CD4-positive, alpha-beta T cell (primary cell): ENCODE results near the gene RHOV. TPM values are rescaled to one million over a fixed set of nuclear protein-coding genes. Genes with fewer than 3 reads are reported as not detected.

Experiments used
- ATAC-seq: fragments of 200-7000 bp; cut with Tn5 transposase; one replicate; pipeline ENCODE4 v1.10.0; 2022; ENCODE audit warnings: mild to moderate bottlenecking; ENCODE audit not compliant: poor library complexity
- CTCF ChIA-PET: fragments of 350-600 bp; sonication (Branson Sonifier 250); formaldehyde crosslinking; loops from one replicate; lab custom pipeline; 2021; ENCODE audit warnings: antibody characterized with exemption, inconsistent platforms; lab: Charles Lee
- POLR2A ChIA-PET: fragments of 350-600 bp; sonication (Branson Sonifier 250); formaldehyde crosslinking; loops from one replicate; lab custom pipeline; 2021; ENCODE audit warnings: antibody characterized with exemption, inconsistent platforms; lab: Charles Lee
- DNase-seq, 14 experiments: peaks; one replicate each; pipeline ENCODE4 v3.0.0-alpha.2; 2013 to 2020; ENCODE audit warnings: mixed read lengths in 2 of 14
- H3K27ac ChIP-seq, 2 donors: one replicate each; pipeline versions ENCODE4 v1.5.1 to v1.7.0; 2013; ENCODE audit warnings: low read length in 2 of 2, low read depth in 1 of 2, mild to moderate bottlenecking in 1 of 2
- H3K27me3 ChIP-seq, 2 experiments: 1 replicate in 1 of 2; 2 replicates in 1 of 2; pipeline versions ENCODE4 v1.6.1 to v1.7.0; 2013; ENCODE audit warnings: low read length in 2 of 2, control low read depth in 1 of 2, mild to moderate bottlenecking in 1 of 2, moderate library complexity in 1 of 2; ENCODE audit not compliant: insufficient read depth in 2 of 2, control insufficient read depth in 1 of 2
- H3K36me3 ChIP-seq: one replicate; pipeline ENCODE4 v1.6.1; 2013; ENCODE audit warnings: low read length, control low read depth; ENCODE audit not compliant: insufficient read depth
- H3K4me1 ChIP-seq: one replicate; pipeline ENCODE4 v1.6.1; 2013; ENCODE audit warnings: low read length, control low read depth; ENCODE audit not compliant: insufficient read depth
- H3K4me3 ChIP-seq: one replicate; pipeline ENCODE4 v1.5.1; 2013; ENCODE audit warnings: mild to moderate bottlenecking, low read length, moderate library complexity
- H3K9me3 ChIP-seq, 2 experiments: 1 replicate in 1 of 2; 2 replicates in 1 of 2; pipeline versions ENCODE4 v1.6.1 to v1.7.0; 2013; ENCODE audit warnings: low read length in 2 of 2, mild to moderate bottlenecking in 2 of 2, control low read depth in 1 of 2, moderate library complexity in 1 of 2; ENCODE audit not compliant: control insufficient read depth in 1 of 2, insufficient read depth in 1 of 2
- H3K27ac Mint-ChIP-seq: one replicate; pipeline ENCODE4 v1.8.0; 2020; ENCODE audit warnings: mixed read lengths
- H3K27me3 Mint-ChIP-seq: one replicate; pipeline ENCODE4 v1.8.0; 2021; ENCODE audit warnings: mixed read lengths
- H3K36me3 Mint-ChIP-seq: one replicate; pipeline ENCODE4 v1.8.0; 2021; ENCODE audit warnings: low read depth, mixed read lengths
- H3K4me1 Mint-ChIP-seq: one replicate; pipeline ENCODE4 v1.8.0; 2021; ENCODE audit warnings: low read depth, mixed read lengths
- H3K4me3 Mint-ChIP-seq: one replicate; pipeline ENCODE4 v1.8.0; 2020; ENCODE audit warnings: mild to moderate bottlenecking, mixed read lengths
- H3K9me3 Mint-ChIP-seq: one replicate; pipeline ENCODE4 v1.8.0; 2020; ENCODE audit warnings: mixed read lengths
- CTCF ChIP-seq: fragments of 200-600 bp; IDR thresholded peaks from one replicate; pipeline ENCODE4 v1.8.0; 2022; ENCODE audit warnings: antibody characterized with exemption, mild to moderate bottlenecking
- intact Hi-C, 2 experiments: fragments of 100-400 bp; cut with DNase I in 1 of 2; cut with micrococcal nuclease in 1 of 2; formaldehyde crosslinking; loops; one replicate each; pipeline versions ENCODE4 v1.15.1 to v1.9.0; 2023 to 2025; cut with DNase I, micrococcal nuclease
- total RNA-seq, 174 experiments: library from RNA in 2 of 174; stranded (reverse) in 2 of 174; gene quantifications; one replicate each; pipeline ENCODE4 v1.2.3 and lab custom pipeline; 2021 to 2026

RHOV gene
- total RNA-seq, 2 experiments from 2014 or later, result 0.36 TPM

GRCh38 chr15:40914486-40914885, 40.5 kb upstream of the RHOV start:
- no peak for ATAC-seq
- H3K4me3 Mint-ChIP-seq, result no peak overlapping the region
- POLR2A ChIA-PET, result no interaction called here
- H3K36me3 ChIP-seq, result no peaks in the 10 kb centered on the region
- intact Hi-C loops, result no loop called here
- H3K9me3 ChIP-seq, result no peaks in the 10 kb centered on the region
- H3K27ac ChIP-seq, result no peak overlapping the region
- CTCF ChIA-PET, result interaction anchor here (1.0 kb wide), 1 partner anchor 10 kb away, joined by 3 read pairs; no protein-coding TSS in a partner anchor
- no peaks in the 10 kb centered on the region for H3K4me1 ChIP-seq
- no peaks in the 10 kb centered on the region for H3K4me1 Mint-ChIP-seq
- TF ChIP-seq CTCF, result no peak
- H3K4me3 ChIP-seq, result no peak overlapping the region
- DNase-seq, result no peak
- H3K27me3 Mint-ChIP-seq, result no peaks in the 10 kb centered on the region
- H3K27me3 ChIP-seq, result no peaks in the 10 kb centered on the region
- no peaks in the 10 kb centered on the region for H3K36me3 Mint-ChIP-seq
- no peaks in the 10 kb centered on the region for H3K9me3 Mint-ChIP-seq
- no peak overlapping the region for H3K27ac Mint-ChIP-seq

- Histone ChIP-seq H3K36me3 (no peaks in the 10 kb centered on the region), H3K4me1 (no peaks in the 10 kb centered on the region), H3K4me3 (no peak overlapping the region), H3K27ac (no peak overlapping the region), H3K27me3 (no peaks in the 10 kb centered on the region), H3K9me3 (no peaks in the 10 kb centered on the region)
- TF ChIP-seq CTCF, result no peak
- Mint-ChIP-seq H3K9me3 (no peaks in the 10 kb centered on the region), H3K27ac (no peak overlapping the region), H3K36me3 (no peaks in the 10 kb centered on the region), H3K4me3 (no peak overlapping the region), H3K4me1 (no peaks in the 10 kb centered on the region), H3K27me3 (no peaks in the 10 kb centered on the region)
- intact Hi-C loops, result no loop called here
- CTCF ChIA-PET, result interaction anchor here (1.0 kb wide), 1 partner anchor 10 kb away, joined by 3 read pairs; no protein-coding TSS in a partner anchor
- no peak for ATAC-seq
- DNase-seq, result no peak
- POLR2A ChIA-PET, result no interaction called here
Observed at GRCh38 chr15:40914013-40914412, 40.0 kb upstream of the RHOV start.

- H3K9me3 ChIP-seq, result no peaks in the 10 kb centered on the region
- intact Hi-C loops, result loop anchor here in 1 of 2 experiments (2.0 kb wide), 1 partner anchor 20 kb away; no protein-coding TSS in a partner anchor
- CTCF ChIA-PET, result no interaction called here
- H3K4me3 ChIP-seq, result no peak overlapping the region
- Mint-ChIP-seq H3K4me1 (peaks cover 11% of the 10 kb centered on the region), H3K27ac (no peak overlapping the region), H3K36me3 (no peaks in the 10 kb centered on the region), H3K9me3 (no peaks in the 10 kb centered on the region), H3K27me3 (no peaks in the 10 kb centered on the region), H3K4me3 (no peak overlapping the region)
- no peak for TF ChIP-seq CTCF
- no peaks in the 10 kb centered on the region for H3K36me3 ChIP-seq
- ATAC-seq (no peak), DNase-seq (no peak)
- H3K4me1 ChIP-seq, result peaks cover 8% of the 10 kb centered on the region
- no peaks in the 10 kb centered on the region for H3K27me3 ChIP-seq
- POLR2A ChIA-PET, result no interaction called here
- H3K27ac ChIP-seq, result no peak overlapping the region
Observed at GRCh38 chr15:40912478-40912877, 38.4 kb upstream of the RHOV start.
